DMS 273 (cell line): ENCODE measurements around the gene EPB41L3.
A peak's percentile ranks its signal among the peaks of the same experiment; 100 is the strongest.
"Not testable (repeated sequence)": the region's sequence is repeated elsewhere in the genome, so short reads cannot be mapped to it uniquely, and the experiment has no call there.

Experiments
- DNase-seq: peaks from one replicate; lab custom pipeline; 2025; ENCODE audit not compliant: unreplicated experiment; lab: John Stamatoyannopoulos, UW

The EPB41L3 gene

GRCh38 chr18:5532066-5532465, 11.7 kb downstream of the EPB41L3 start:
- no peak for DNase-seq

GRCh38 chr18:5530629-5531178, 13.1 kb downstream of the EPB41L3 start:
- no peak for DNase-seq

DNA sequence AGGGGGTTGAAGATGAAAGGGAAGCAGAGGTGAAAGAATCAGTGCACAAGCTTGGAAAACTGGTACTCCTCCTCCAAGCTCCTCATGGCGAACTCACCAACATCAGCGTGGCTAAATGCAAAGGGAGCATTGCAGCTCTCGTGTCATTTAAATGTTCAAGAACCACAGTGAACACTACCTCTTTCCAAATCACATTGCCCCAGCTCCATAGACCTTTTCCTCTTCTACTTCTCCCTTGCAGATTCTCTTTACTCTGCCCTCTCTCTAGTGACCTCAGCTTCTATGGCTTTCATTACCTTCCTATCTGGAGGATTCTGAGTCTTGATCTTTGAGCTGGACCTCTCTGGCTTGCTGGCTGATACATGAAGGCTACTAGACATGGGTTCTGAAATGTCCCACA, 14.3 kb downstream of the EPB41L3 start:
- no peak for DNase-seq

DNA sequence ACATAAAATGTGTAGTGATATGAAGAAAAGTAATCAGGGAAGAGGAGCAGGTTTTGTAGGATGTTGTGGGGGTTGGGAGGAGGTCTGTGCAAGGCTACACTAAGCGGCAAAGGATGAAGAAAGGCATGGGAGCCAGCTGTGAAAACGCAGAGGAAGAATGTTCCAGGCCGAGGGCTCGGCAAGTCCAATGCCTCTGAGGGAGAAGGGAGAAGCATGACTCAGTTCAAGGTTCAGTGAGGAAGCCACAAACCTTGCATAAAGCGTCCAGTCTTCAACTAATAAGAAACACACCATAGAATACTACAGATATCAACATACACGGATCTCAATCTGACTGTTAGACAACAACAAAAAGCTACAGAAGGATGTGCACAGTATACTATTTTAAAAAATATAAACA, 16.2 kb downstream of the EPB41L3 start:
- no peak for DNase-seq

GRCh38 chr18:5524660-5525059, 19.1 kb downstream of the EPB41L3 start:
- DNase-seq, result peak; percentile 67

GRCh38 chr18:5521000-5521399, 22.8 kb downstream of the EPB41L3 start:
- DNase-seq, result no peak

GRCh38 chr18:5520464-5520863, 23.3 kb downstream of the EPB41L3 start:
- no peak for DNase-seq

GRCh38 chr18:5519448-5520298, 24.1 kb downstream of the EPB41L3 start:
- DNase-seq, result peak; percentile 58

GRCh38 chr18:5518899-5519371, 24.9 kb downstream of the EPB41L3 start:
- DNase-seq, result peak; percentile 79

GRCh38 chr18:5518179-5518770, 25.5 kb downstream of the EPB41L3 start:
- no peak for DNase-seq

DNA sequence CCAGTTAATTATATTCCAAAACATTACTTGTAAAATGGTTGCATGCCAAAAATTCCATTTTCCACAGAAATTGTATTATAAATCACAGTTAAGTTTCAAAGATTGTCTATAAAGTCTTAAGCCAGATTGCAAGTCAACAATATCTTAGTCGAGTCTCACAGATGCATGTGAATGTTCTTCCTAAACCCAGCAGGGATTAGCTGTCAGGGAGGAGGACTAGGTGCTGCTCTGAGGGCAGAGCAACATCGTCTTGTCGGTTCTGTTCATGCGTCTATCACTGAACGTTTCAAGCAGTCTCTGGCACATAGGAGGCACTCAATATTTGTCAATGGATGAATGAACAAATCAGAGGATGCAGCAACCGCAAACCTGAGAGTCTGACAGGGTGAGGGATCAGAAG, 27.0 kb downstream of the EPB41L3 start:
- peak; percentile 49 for DNase-seq

GRCh38 chr18:5515011-5515784, 28.6 kb downstream of the EPB41L3 start:
- peak; percentile 95 for DNase-seq

DNA sequence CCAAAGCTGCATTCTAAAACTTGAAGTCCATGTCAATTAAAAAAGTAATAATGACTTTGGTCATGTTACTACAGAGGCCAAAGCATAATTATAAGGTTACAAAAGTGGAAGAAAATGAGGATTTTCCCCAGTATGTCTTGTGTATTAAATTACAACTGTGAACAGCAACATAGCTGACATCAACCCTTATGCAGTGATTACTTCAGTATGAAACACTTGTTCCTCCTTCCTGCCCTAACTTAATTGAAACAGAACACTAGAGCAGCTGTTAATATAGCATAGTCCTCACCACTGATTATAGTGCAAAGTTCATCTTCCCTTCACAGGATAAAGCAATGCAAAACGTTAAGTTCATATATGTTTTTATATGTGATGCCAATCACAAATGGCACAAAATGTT, 29.9 kb downstream of the EPB41L3 start:
- peak; percentile 73 for DNase-seq

DNA sequence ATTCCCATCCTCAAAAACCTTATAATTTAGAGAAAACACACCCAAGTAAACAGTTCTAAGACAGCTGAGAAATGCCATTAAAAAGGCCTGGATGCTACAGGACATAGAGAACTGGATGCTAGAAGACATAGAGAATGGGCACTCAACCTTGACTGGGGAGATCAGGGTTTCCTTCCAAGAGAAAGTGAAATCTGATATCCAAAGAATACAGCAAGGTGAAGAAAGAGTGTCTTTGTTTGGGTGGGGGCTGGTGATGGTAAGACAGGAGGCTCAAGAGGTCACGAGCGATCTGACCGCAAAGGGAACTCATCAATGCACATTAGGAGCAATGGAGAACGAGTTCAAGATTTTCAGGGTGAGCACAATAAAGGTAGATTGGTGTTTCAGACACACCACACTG, 31.6 kb downstream of the EPB41L3 start:
- no peak for DNase-seq

DNA sequence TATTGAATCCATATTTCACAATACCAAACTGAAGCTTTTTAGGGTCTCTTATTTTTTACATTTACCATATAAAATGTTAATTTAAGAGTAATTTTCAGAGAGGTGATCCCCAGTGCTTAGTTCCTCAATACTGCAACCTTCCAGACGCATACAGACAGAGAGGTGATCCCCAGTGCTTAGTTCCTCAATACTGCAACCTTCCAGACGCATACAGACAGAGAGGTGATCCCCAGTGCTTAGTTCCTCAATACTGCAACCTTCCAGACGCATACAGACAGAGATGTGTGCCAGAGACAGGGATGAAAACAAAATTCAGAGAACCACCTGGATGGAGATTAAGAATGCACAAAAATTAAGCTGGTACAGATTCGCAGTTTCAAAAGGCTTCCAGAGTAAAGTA, 32.3 kb downstream of the EPB41L3 start:
- DNase-seq, result not testable (repeated sequence)

- no peak for DNase-seq
Measured at GRCh38 chr18:5510135-5510846, 33.5 kb downstream of the EPB41L3 start.

GRCh38 chr18:5508821-5509220, 35.0 kb downstream of the EPB41L3 start:
- no peak for DNase-seq

DNA sequence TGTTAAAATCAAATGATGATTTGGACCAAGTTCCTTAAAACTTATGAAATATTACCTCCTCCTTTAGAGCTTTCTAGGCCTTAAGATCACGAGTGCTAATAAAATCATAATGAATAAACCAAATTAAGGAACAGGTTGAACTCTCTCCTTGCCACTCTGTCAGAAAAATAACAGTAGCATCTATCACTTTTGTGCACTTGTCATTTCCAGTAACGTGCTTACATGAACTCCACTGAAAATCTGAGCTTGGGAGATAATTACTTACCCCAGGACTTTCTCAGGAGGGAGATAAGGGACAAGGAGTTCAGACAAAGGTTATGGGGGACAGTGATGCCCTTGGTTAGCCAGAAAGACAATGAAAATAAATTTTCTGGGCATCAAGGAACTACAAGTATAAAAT, 36.0 kb downstream of the EPB41L3 start:
- DNase-seq, result no peak

DNA sequence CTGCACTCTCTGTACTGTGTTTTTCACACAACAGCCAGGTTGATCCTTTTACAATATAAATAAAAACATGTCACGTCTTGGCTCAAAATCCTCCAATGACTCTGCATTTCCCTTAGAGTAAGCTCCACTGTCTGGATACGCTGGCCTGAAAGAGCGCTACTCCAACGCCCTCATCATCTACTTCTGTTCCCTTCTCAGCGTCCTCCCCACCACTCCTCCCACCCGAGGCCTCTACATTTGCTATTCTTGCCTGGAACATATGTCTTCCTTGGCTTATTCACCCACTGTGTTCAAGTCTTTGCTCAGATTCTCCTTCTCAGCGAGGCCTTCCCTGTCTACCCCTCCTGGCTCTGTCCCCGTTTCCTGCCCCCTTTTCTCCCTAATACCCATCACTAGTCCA, 37.6 kb downstream of the EPB41L3 start:
- no peak for DNase-seq

- DNase-seq, result no peak
Measured at GRCh38 chr18:5503740-5504139, 40.1 kb downstream of the EPB41L3 start.
